PC-3 (cell line): Measurements from ENCODE around the gene IGDCC3.

ENCODE experiments used
- EZH2 ChIP-seq: fragments of 300-600 bp; sonication (generic); IDR thresholded peaks from one replicate; pipeline ENCODE4 v1.6.1; 2017; ENCODE audit warnings: antibody characterized with exemption, mild to moderate bottlenecking, low read length; ENCODE audit not compliant: unreplicated experiment
- TF ChIP-seq, protein P1 (sequence below): fragments of 300-600 bp; sonication (generic); conservative IDR thresholded peaks from 2 replicates; pipeline ENCODE4 v1.5.1; 2017; ENCODE audit warnings: antibody characterized with exemption, low read depth, mild to moderate bottlenecking, low read length

GRCh38 chr15:65410036-65410435 lies 32.2 kb upstream of the IGDCC3 start:
- TF ChIP-seq, protein P1, sequence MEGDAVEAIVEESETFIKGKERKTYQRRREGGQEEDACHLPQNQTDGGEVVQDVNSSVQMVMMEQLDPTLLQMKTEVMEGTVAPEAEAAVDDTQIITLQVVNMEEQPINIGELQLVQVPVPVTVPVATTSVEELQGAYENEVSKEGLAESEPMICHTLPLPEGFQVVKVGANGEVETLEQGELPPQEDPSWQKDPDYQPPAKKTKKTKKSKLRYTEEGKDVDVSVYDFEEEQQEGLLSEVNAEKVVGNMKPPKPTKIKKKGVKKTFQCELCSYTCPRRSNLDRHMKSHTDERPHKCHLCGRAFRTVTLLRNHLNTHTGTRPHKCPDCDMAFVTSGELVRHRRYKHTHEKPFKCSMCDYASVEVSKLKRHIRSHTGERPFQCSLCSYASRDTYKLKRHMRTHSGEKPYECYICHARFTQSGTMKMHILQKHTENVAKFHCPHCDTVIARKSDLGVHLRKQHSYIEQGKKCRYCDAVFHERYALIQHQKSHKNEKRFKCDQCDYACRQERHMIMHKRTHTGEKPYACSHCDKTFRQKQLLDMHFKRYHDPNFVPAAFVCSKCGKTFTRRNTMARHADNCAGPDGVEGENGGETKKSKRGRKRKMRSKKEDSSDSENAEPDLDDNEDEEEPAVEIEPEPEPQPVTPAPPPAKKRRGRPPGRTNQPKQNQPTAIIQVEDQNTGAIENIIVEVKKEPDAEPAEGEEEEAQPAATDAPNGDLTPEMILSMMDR, result no peak
- no peak for TF ChIP-seq EZH2
